Neural cell (in vitro differentiated cells): Measurements from ENCODE around the gene SART3. TPM values are rescaled to one million over a fixed set of nuclear protein-coding genes. Genes with fewer than 3 reads are reported as not detected.

Source experiments
- H2AFZ ChIP-seq: fragments of 200-600, 300-800 bp; sonication (generic), shearing (Covaris generic); 2 replicates; pipeline ENCODE4 v1.6.0; 2014; ENCODE audit warnings: low read depth, mild to moderate bottlenecking, antibody characterized with exemption, low read length, moderate library complexity
- H3F3A ChIP-seq: fragments of 200-600 bp; shearing (Covaris generic); 2 replicates; pipeline ENCODE4 v1.6.1; 2016; ENCODE audit warnings: mild to moderate bottlenecking, moderate library complexity, mixed read lengths, antibody characterized with exemption, low read length; ENCODE audit not compliant: insufficient read depth, poor library complexity, severe bottlenecking
- H3K27ac ChIP-seq: fragments of 200-600, 300-800 bp; sonication (generic), shearing (Covaris generic); 2 replicates; pipeline ENCODE4 v1.5.1; 2014; ENCODE audit warnings: mild to moderate bottlenecking, low read length, moderate library complexity
- H3K27me3 ChIP-seq: fragments of 300-800, 200-600 bp; sonication (generic), shearing (Covaris generic); 2 replicates; pipeline ENCODE4 v1.6.0; 2014; ENCODE audit warnings: mild to moderate bottlenecking, low read depth, low read length, moderate library complexity; ENCODE audit not compliant: insufficient read depth
- H3K36me3 ChIP-seq: fragments of 300-800, 200-600 bp; sonication (generic), shearing (Covaris generic); 2 replicates; pipeline ENCODE4 v1.5.1; 2014; ENCODE audit warnings: mild to moderate bottlenecking, antibody characterized with exemption, low read length, moderate library complexity; ENCODE audit not compliant: insufficient read depth
- H3K4me2 ChIP-seq: fragments of 300-800, 200-600 bp; sonication (generic), shearing (Covaris generic); 2 replicates; pipeline ENCODE4 v1.6.0; 2014; ENCODE audit warnings: mild to moderate bottlenecking, low read length
- H3K4me3 ChIP-seq: fragments of 300-800, 200-600 bp; sonication (generic), shearing (Covaris generic); 2 replicates; pipeline ENCODE4 v1.5.1; 2014; ENCODE audit warnings: mild to moderate bottlenecking, low read length, moderate library complexity
- H3K79me2 ChIP-seq: fragments of 200-600 bp; shearing (Covaris generic); replicated peaks from 2 replicates; pipeline ENCODE4 v1.6.0; 2014; ENCODE audit warnings: mild to moderate bottlenecking, low read length, moderate library complexity; ENCODE audit not compliant: insufficient read depth
- H3K9ac ChIP-seq: fragments of 300-800, 200-600 bp; sonication (generic), shearing (Covaris generic); 2 replicates; pipeline ENCODE4 v1.6.1; 2016; ENCODE audit warnings: mild to moderate bottlenecking, low read length, mixed read lengths
- H3K9me2 ChIP-seq: fragments of 200-600 bp; shearing (Covaris generic); 2 replicates; pipeline ENCODE4 v1.6.1; 2016; ENCODE audit warnings: mild to moderate bottlenecking, low read length, mixed read lengths; ENCODE audit not compliant: insufficient read depth
- H3K9me3 ChIP-seq: fragments of 200-600, 300-800 bp; sonication (generic), shearing (Covaris generic); 2 replicates; pipeline ENCODE4 v1.6.1; 2016; ENCODE audit warnings: mild to moderate bottlenecking, mixed run types, low read length, moderate library complexity, mixed read lengths
- H4K20me1 ChIP-seq: fragments of 200-600 bp; shearing (Covaris generic); 2 replicates; pipeline ENCODE4 v1.6.1; 2016; ENCODE audit warnings: mild to moderate bottlenecking, mixed run types; ENCODE audit not compliant: insufficient read depth
- EP300 ChIP-seq: fragments of 450-650 bp; conservative IDR thresholded peaks from 2 replicates; pipeline ENCODE4 v1.6.1; 2014; ENCODE audit warnings: antibody characterized with exemption, mild to moderate bottlenecking, moderate library complexity; ENCODE audit not compliant: poor library complexity, severe bottlenecking
- EZH2 ChIP-seq: fragments of 200-600, 300-800 bp; shearing (Covaris generic), sonication (generic); IDR thresholded peaks from 2 replicates; pipeline ENCODE4 v1.6.1; 2014; ENCODE audit warnings: antibody characterized with exemption, low read length, borderline replicate concordance, mild to moderate bottlenecking; ENCODE audit not compliant: insufficient read depth, poor library complexity, severe bottlenecking
- MXI1 ChIP-seq: fragments of 450-650 bp; conservative IDR thresholded peaks from 2 replicates; pipeline ENCODE4 v1.6.1; 2014; ENCODE audit warnings: antibody characterized with exemption, mild to moderate bottlenecking; ENCODE audit not compliant: poor library complexity, severe bottlenecking
- POLR2AphosphoS5 ChIP-seq: IDR thresholded peaks from 2 replicates; pipeline ENCODE4 v1.6.1; 2012
- RAD21 ChIP-seq: fragments of 450-650 bp; conservative IDR thresholded peaks from 2 replicates; pipeline ENCODE4 v1.6.1; 2014; ENCODE audit warnings: antibody characterized with exemption, mild to moderate bottlenecking, moderate library complexity
- SMC3 ChIP-seq: fragments of 450-650 bp; conservative IDR thresholded peaks from 2 replicates; pipeline ENCODE4 v1.6.1; 2014; ENCODE audit warnings: antibody characterized with exemption, mild to moderate bottlenecking, moderate library complexity; ENCODE audit not compliant: poor library complexity
- TAF1 ChIP-seq: IDR thresholded peaks from 2 replicates; pipeline ENCODE4 v1.6.1; 2012; ENCODE audit warnings: low read depth
- polyA plus RNA-seq: library from polyadenylated mRNA; depleted of rRNA; stranded (reverse); fragments of >200 nt; gene quantifications from 2 replicates; pipeline ENCODE4 v1.2.3, GENCODE V29; 2014
- TF ChIP-seq, protein P1 (sequence below): IDR thresholded peaks from 2 replicates; pipeline ENCODE4 v1.6.1; 2012; ENCODE audit warnings: borderline replicate concordance
- TF ChIP-seq, protein P2 (sequence below): fragments of 450-650 bp; IDR thresholded peaks from 2 replicates; pipeline ENCODE4 v1.5.1; 2014; ENCODE audit warnings: antibody characterized with exemption, mild to moderate bottlenecking, moderate library complexity; ENCODE audit not compliant: poor library complexity, severe bottlenecking

Gene SART3
- polyA plus RNA-seq, 1 donor from 2014 or later = 71.0 TPM

- no peak overlapping the region for H3K27ac ChIP-seq
Observed at GRCh38 chr12:108581311-108582227, 20.6 kb upstream of the SART3 start.

GRCh38 chr12:108580531-108580930 is 19.6 kb upstream of the SART3 start:
- H3K9ac ChIP-seq = no peak overlapping the region
- H3K9me2 ChIP-seq = no peaks in the 10 kb centered on the region
- H3K27ac ChIP-seq = no peak overlapping the region
- no peak overlapping the region for H3K4me3 ChIP-seq
- H3K79me2 ChIP-seq = no peaks in the 10 kb centered on the region
- H3K27me3 ChIP-seq = no peaks in the 10 kb centered on the region
- H3K4me2 ChIP-seq = no peak overlapping the region
- H4K20me1 ChIP-seq = no peaks in the 10 kb centered on the region
- H3F3A ChIP-seq = no peaks in the 10 kb centered on the region
- no peaks in the 10 kb centered on the region for H3K9me3 ChIP-seq
- TF ChIP-seq, protein P1, sequence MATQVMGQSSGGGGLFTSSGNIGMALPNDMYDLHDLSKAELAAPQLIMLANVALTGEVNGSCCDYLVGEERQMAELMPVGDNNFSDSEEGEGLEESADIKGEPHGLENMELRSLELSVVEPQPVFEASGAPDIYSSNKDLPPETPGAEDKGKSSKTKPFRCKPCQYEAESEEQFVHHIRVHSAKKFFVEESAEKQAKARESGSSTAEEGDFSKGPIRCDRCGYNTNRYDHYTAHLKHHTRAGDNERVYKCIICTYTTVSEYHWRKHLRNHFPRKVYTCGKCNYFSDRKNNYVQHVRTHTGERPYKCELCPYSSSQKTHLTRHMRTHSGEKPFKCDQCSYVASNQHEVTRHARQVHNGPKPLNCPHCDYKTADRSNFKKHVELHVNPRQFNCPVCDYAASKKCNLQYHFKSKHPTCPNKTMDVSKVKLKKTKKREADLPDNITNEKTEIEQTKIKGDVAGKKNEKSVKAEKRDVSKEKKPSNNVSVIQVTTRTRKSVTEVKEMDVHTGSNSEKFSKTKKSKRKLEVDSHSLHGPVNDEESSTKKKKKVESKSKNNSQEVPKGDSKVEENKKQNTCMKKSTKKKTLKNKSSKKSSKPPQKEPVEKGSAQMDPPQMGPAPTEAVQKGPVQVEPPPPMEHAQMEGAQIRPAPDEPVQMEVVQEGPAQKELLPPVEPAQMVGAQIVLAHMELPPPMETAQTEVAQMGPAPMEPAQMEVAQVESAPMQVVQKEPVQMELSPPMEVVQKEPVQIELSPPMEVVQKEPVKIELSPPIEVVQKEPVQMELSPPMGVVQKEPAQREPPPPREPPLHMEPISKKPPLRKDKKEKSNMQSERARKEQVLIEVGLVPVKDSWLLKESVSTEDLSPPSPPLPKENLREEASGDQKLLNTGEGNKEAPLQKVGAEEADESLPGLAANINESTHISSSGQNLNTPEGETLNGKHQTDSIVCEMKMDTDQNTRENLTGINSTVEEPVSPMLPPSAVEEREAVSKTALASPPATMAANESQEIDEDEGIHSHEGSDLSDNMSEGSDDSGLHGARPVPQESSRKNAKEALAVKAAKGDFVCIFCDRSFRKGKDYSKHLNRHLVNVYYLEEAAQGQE = no peak
- TF ChIP-seq EP300 (no peak), SMC3 (no peak), EZH2 (no peak), RAD21 (no peak), MXI1 (no peak), POLR2AphosphoS5 (no peak), TAF1 (no peak)
- TF ChIP-seq, protein P2, sequence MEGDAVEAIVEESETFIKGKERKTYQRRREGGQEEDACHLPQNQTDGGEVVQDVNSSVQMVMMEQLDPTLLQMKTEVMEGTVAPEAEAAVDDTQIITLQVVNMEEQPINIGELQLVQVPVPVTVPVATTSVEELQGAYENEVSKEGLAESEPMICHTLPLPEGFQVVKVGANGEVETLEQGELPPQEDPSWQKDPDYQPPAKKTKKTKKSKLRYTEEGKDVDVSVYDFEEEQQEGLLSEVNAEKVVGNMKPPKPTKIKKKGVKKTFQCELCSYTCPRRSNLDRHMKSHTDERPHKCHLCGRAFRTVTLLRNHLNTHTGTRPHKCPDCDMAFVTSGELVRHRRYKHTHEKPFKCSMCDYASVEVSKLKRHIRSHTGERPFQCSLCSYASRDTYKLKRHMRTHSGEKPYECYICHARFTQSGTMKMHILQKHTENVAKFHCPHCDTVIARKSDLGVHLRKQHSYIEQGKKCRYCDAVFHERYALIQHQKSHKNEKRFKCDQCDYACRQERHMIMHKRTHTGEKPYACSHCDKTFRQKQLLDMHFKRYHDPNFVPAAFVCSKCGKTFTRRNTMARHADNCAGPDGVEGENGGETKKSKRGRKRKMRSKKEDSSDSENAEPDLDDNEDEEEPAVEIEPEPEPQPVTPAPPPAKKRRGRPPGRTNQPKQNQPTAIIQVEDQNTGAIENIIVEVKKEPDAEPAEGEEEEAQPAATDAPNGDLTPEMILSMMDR = no peak
- no peak overlapping the region for H2AFZ ChIP-seq
- no peaks in the 10 kb centered on the region for H3K36me3 ChIP-seq

More at GRCh38 chr12:108581311-108582227, 20.6 kb upstream of the SART3 start:
- H2AFZ ChIP-seq = no peak overlapping the region
- H3K4me3 ChIP-seq = no peak overlapping the region
- H3F3A ChIP-seq = no peaks in the 10 kb centered on the region
- H3K79me2 ChIP-seq = no peaks in the 10 kb centered on the region
- no peaks in the 10 kb centered on the region for H3K9me3 ChIP-seq
- TF ChIP-seq POLR2AphosphoS5 (no peak), RAD21 (no peak), TAF1 (no peak), MXI1 (no peak)
- TF ChIP-seq, protein P2 = no peak
- TF ChIP-seq, protein P1 = no peak
- H3K36me3 ChIP-seq = no peaks in the 10 kb centered on the region
- H3K4me2 ChIP-seq = no peak overlapping the region
- no peaks in the 10 kb centered on the region for H3K9me2 ChIP-seq
- H3K9ac ChIP-seq = no peak overlapping the region
- no peaks in the 10 kb centered on the region for H4K20me1 ChIP-seq
- no peaks in the 10 kb centered on the region for H3K27me3 ChIP-seq
